Astrocyte (in vitro differentiated cells and primary cell): Measurements from ENCODE around the gene PRSS8.

ENCODE experiments used
- CTCF ChIP-seq: IDR thresholded peaks from 2 replicates; pipeline ENCODE4 v1.5.1; 2011; ENCODE audit warnings: low read depth, mild to moderate bottlenecking, inconsistent platforms, low read length, moderate library complexity; ENCODE audit not compliant: insufficient read depth
- EZH2 ChIP-seq: IDR thresholded peaks from 2 replicates; pipeline ENCODE4 v1.6.1; 2012; ENCODE audit warnings: mild to moderate bottlenecking, low read length, inconsistent platforms; ENCODE audit not compliant: insufficient read depth

- TF ChIP-seq EZH2 (no peak), CTCF (no peak)
Observed at GRCh38 chr16:31131841-31132271, 3.7 kb downstream of the PRSS8 start.
